OCI-LY1 (cell line): ENCODE measurements around the gene FANCC.

Experiments
- H2AFZ ChIP-seq: fragments of 200-600 bp; sonication (generic), shearing (Covaris generic); 2 replicates; pipeline ENCODE4 v1.6.0; 2014; ENCODE audit warnings: antibody characterized with exemption, mild to moderate bottlenecking, low read length
- H3F3A ChIP-seq: fragments of 200-600 bp; sonication (generic), shearing (Covaris generic); 2 replicates; pipeline ENCODE4 v1.6.0; 2014; ENCODE audit warnings: mild to moderate bottlenecking, antibody characterized with exemption, low read length, moderate library complexity; ENCODE audit not compliant: insufficient read depth
- H3K27ac ChIP-seq: fragments of 200-600 bp; sonication (generic); 2 replicates; pipeline ENCODE4 v1.5.1; 2014; ENCODE audit warnings: low read length, mixed run types, mild to moderate bottlenecking, low read depth; ENCODE audit not compliant: poor library complexity, severe bottlenecking
- H3K27me3 ChIP-seq: fragments of 200-600 bp; sonication (generic); 2 replicates; pipeline ENCODE4 v1.6.0; 2014; ENCODE audit warnings: antibody characterized with exemption, mild to moderate bottlenecking, low read length, moderate library complexity; ENCODE audit not compliant: insufficient read depth
- H3K36me3 ChIP-seq: fragments of 200-600 bp; sonication (generic); 2 replicates; pipeline ENCODE4 v1.6.1; 2014; ENCODE audit warnings: mild to moderate bottlenecking, antibody characterized with exemption, low read length, moderate library complexity, mixed read lengths; ENCODE audit not compliant: insufficient read depth
- H3K4me1 ChIP-seq: fragments of 200-600 bp; sonication (generic); 2 replicates; pipeline ENCODE4 v1.5.1; 2014; ENCODE audit warnings: mild to moderate bottlenecking, low read length, moderate library complexity; ENCODE audit not compliant: insufficient read depth, severe bottlenecking
- H3K4me2 ChIP-seq: fragments of 200-600 bp; sonication (generic), shearing (Covaris generic); 2 replicates; pipeline ENCODE4 v1.6.1; 2014; ENCODE audit warnings: low read length
- H3K4me3 ChIP-seq: fragments of 200-600 bp; sonication (generic); 2 replicates; pipeline ENCODE4 v1.5.1; 2014; ENCODE audit warnings: low read length, low read depth, mild to moderate bottlenecking, mixed read lengths; ENCODE audit not compliant: poor library complexity, severe bottlenecking
- H3K79me2 ChIP-seq: fragments of 200-600 bp; shearing (Covaris generic); 2 replicates; pipeline ENCODE4 v1.6.1; 2016; ENCODE audit warnings: mixed run types, low read length, mixed read lengths; ENCODE audit not compliant: insufficient read depth
- H3K9ac ChIP-seq: fragments of 200-600 bp; sonication (generic), shearing (Covaris generic); 2 replicates; pipeline ENCODE4 v1.6.1; 2014; ENCODE audit warnings: mild to moderate bottlenecking, low read length, mixed read lengths
- H3K9me2 ChIP-seq: fragments of 200-600 bp; sonication (generic), shearing (Covaris generic); 2 replicates; pipeline ENCODE4 v1.6.1; 2014; ENCODE audit warnings: low read depth, mild to moderate bottlenecking, low read length, mixed read lengths
- H3K9me3 ChIP-seq: fragments of 200-600 bp; shearing (Covaris generic); 2 replicates; pipeline ENCODE4 v1.6.1; 2014; ENCODE audit warnings: low read length, mixed read lengths
- H4K20me1 ChIP-seq: fragments of 200-600 bp; sonication (generic), shearing (Covaris generic); 2 replicates; pipeline ENCODE4 v1.6.0; 2016; ENCODE audit warnings: mild to moderate bottlenecking, low read length; ENCODE audit not compliant: insufficient read depth
- CTCF ChIP-seq: fragments of 200-600 bp; sonication (generic), shearing (Covaris generic); IDR thresholded peaks from 2 replicates; pipeline ENCODE4 v1.5.1; 2017; ENCODE audit warnings: mild to moderate bottlenecking, antibody characterized with exemption, low read length, moderate library complexity, mixed read lengths
- EZH2 ChIP-seq: fragments of 200-600 bp; sonication (generic), shearing (Covaris generic); IDR thresholded peaks from 2 replicates; pipeline ENCODE4 v1.8.0; 2017; ENCODE audit warnings: borderline replicate concordance, mixed run types, mild to moderate bottlenecking, antibody characterized with exemption, low read length, moderate library complexity, mixed read lengths

The FANCC gene

GRCh38 chr9:95338243-95338642, 20.7 kb upstream of the FANCC start:
- Histone ChIP-seq H3K9ac (no peak overlapping the region), H2AFZ (no peak overlapping the region), H3K4me2 (no peak overlapping the region), H4K20me1 (no peaks in the 10 kb centered on the region), H3K27ac (no peak overlapping the region), H3K9me2 (no peaks in the 10 kb centered on the region), H3K4me1 (no peaks in the 10 kb centered on the region), H3K4me3 (no peak overlapping the region), H3F3A (no peaks in the 10 kb centered on the region), H3K27me3 (no peaks in the 10 kb centered on the region), H3K9me3 (peaks cover 22% of the 10 kb centered on the region; the same call in 1 of the 2 replicates), H3K36me3 (no peaks in the 10 kb centered on the region), H3K79me2 (no peaks in the 10 kb centered on the region)
- TF ChIP-seq EZH2, result no peak
- no peak for TF ChIP-seq CTCF

- peaks cover 22% of the 10 kb centered on the region; the same call in 1 of the 2 replicates for H3K9me3 ChIP-seq
- no peak for TF ChIP-seq EZH2
- peak; percentile 62 for TF ChIP-seq CTCF
- H3K27ac ChIP-seq, result no peak overlapping the region
- no peak overlapping the region for H2AFZ ChIP-seq
- H3K79me2 ChIP-seq, result no peaks in the 10 kb centered on the region
- H3F3A ChIP-seq, result no peaks in the 10 kb centered on the region
- H3K9me2 ChIP-seq, result no peaks in the 10 kb centered on the region
- no peaks in the 10 kb centered on the region; the same call in 1 of the 2 replicates for H3K36me3 ChIP-seq
- no peaks in the 10 kb centered on the region for H3K27me3 ChIP-seq
- H3K4me1 ChIP-seq, result no peaks in the 10 kb centered on the region
- no peaks in the 10 kb centered on the region for H4K20me1 ChIP-seq
- no peak overlapping the region for H3K9ac ChIP-seq
- H3K4me3 ChIP-seq, result no peak overlapping the region
- H3K4me2 ChIP-seq, result no peak overlapping the region
Measured at GRCh38 chr9:95336281-95336680, 18.8 kb upstream of the FANCC start.

GRCh38 chr9:95333426-95333825, 15.9 kb upstream of the FANCC start:
- Histone ChIP-seq H2AFZ (no peak overlapping the region), H4K20me1 (no peaks in the 10 kb centered on the region), H3K9me2 (no peaks in the 10 kb centered on the region), H3K4me2 (no peak overlapping the region), H3F3A (no peaks in the 10 kb centered on the region), H3K9ac (no peak overlapping the region), H3K4me1 (peaks cover 8% of the 10 kb centered on the region), H3K27me3 (no peaks in the 10 kb centered on the region), H3K27ac (no peak overlapping the region), H3K36me3 (no peaks in the 10 kb centered on the region; the same call in 1 of the 2 replicates), H3K4me3 (no peak overlapping the region), H3K79me2 (no peaks in the 10 kb centered on the region), H3K9me3 (peaks cover 21% of the 10 kb centered on the region; the same call in 1 of the 2 replicates)
- TF ChIP-seq EZH2, result no peak
- TF ChIP-seq CTCF, result no peak
